GM12875 (cell line): Measurements from ENCODE around the gene DGKH.

Experiments used
- H3K4me3 ChIP-seq: one replicate; pipeline ENCODE4 v1.5.1; 2011; ENCODE audit warnings: low read depth, low read length, control low read depth
- TF ChIP-seq, protein P1 (sequence below): IDR thresholded peaks from 2 replicates; pipeline ENCODE4 v1.5.1; 2011; ENCODE audit warnings: low read depth, mild to moderate bottlenecking, control low read depth, inconsistent platforms, low read length, moderate library complexity, borderline replicate concordance; ENCODE audit not compliant: insufficient read depth

The DGKH gene

DNA sequence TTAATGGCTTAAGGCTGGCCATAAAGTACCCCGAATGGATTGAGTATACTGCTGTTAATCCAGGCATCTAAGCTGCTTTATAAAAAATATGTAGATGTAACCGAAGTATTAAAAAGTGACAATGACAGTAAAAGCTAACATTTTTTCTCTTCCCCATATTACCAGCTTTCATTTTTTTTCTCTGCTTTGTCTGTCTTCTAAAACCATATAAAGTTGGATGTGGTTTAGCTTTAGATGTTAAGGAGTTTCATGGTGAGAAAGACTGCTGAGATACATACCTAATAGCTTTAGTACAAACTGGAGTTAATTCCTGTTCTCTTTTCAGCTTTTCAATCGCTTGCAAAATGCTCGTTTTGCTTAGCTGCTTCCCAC is 224.3 kb downstream of the DGKH start:
- peak overlapping the region; percentile 95 for H3K4me3 ChIP-seq
- TF ChIP-seq, protein P1, sequence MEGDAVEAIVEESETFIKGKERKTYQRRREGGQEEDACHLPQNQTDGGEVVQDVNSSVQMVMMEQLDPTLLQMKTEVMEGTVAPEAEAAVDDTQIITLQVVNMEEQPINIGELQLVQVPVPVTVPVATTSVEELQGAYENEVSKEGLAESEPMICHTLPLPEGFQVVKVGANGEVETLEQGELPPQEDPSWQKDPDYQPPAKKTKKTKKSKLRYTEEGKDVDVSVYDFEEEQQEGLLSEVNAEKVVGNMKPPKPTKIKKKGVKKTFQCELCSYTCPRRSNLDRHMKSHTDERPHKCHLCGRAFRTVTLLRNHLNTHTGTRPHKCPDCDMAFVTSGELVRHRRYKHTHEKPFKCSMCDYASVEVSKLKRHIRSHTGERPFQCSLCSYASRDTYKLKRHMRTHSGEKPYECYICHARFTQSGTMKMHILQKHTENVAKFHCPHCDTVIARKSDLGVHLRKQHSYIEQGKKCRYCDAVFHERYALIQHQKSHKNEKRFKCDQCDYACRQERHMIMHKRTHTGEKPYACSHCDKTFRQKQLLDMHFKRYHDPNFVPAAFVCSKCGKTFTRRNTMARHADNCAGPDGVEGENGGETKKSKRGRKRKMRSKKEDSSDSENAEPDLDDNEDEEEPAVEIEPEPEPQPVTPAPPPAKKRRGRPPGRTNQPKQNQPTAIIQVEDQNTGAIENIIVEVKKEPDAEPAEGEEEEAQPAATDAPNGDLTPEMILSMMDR: no peak

DNA sequence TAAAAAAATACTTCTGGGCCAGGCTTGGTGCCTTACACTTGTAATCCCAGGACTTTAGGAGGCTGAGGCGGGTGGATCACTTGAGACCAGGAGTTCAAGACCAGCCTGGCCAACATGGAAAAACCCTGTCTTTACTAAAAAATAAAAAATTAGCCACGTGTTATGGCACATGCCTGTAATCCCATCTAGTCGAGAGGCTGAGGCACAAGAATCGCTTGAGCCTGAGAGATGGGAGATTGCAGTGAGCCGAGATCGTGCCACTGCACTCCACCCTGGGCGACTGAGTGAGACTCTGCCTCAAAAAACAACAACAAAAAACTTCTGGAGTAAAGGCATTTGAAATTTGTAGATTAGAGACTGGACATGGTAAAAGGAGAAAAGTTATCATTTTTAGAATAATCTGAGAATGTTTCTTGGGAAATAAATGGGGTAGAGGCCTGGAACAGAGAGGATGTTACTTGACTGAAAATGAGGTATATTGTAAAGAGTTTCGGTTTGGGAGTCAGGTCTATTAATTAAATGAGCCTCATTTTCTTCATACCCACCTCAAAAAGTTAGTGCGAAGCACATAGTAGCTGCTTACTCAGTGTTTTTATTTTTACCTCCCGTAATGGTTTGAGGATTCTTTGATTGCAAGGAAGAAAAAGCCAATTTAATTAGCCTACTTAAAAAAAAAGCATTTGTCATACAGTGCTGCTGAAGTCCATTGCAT is 226.1 kb downstream of the DGKH start:
- H3K4me3 ChIP-seq: peak overlapping the region; percentile 51
- TF ChIP-seq, protein P1: no peak

DNA sequence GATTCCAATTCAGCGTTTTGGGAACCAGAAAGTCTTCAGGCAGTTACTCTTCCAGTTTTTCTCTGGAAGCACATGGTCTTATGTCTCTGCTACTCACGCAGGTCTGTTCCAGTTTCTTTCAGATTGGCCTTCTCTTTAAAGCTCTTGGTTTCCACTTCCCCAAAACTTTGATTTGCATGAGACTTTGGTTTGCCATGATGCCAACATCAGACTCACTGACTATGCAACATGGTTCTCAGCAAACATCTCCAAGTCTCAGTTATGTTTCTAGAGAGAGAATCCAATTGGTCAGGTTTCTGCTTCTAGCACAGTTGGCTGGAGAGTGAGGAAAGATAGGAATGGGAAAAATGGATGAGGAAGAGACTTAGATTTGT is 226.6 kb downstream of the DGKH start:
- TF ChIP-seq, protein P1: no peak
- peak overlapping the region; percentile 51 for H3K4me3 ChIP-seq

DNA sequence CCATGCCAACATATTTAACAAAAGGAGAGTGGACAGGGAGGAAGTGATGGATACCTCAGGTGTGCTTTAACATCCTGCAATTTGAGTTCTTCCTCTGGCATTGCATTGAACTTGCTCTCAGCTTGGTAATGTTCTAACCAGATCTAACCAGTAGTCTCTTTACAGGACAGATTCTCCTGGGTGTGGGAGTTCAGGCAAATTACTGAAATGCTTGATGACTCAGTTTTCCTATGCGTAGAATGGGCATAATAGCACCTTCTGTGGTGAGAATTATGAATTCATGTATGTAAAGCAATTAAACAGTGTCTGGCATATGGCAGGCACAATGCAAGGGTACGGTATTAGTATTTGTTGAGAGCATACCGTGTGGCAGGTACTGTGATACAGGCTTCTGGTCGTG is 227.1 kb downstream of the DGKH start:
- H3K4me3 ChIP-seq: peak overlapping the region; percentile 38
- TF ChIP-seq, protein P1: no peak

DNA sequence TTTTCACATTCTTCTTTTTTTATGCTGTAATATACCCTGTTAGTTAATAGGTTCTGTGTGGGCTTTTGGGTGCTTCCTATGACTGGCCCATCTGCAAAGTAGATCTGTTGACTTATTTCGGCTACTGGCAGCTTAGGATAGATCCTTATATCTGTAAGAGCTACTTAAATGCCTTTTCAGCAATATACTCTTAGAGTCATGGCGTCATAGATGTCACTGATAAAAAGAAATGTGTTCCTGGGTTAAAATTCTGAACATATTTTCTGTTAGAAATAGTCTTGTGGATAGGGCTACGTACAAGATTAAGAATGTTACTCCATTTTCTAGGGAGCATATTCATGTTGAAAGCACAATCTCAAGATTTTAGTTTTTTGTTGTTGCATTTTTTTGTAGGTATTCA is 228.2 kb downstream of the DGKH start:
- H3K4me3 ChIP-seq: no peak overlapping the region
- TF ChIP-seq, protein P1: no peak

DNA sequence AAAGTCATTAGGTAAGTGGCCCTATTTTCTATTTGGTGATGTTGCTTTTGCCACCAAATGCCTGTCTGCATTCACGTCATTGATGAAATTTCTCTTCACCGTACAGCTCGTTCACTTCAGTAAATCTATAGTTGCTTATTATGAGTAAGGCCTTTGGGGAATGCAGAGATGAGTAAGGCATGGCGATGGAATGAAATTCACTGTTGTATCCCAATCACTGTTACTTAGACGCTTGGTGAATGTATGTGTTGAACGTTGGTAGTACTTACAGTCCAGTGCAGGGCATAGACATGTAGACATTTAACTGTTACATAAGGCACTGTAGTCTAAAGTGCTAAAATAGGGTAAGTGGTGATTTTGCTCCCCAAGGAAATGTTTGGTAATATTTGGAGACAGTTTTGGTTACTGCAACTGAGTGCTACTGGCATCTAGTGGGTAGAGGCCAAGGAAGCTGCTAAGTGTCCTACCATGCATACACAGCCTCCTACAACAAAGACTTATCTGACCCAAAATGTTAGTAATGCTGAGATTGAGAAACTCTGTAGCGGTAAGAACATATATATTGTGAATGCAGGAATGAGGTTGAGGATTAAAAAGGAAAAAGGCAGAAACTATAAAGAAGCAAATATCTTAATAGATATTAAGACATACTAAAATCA is 229.3 kb downstream of the DGKH start:
- TF ChIP-seq, protein P1: no peak
- H3K4me3 ChIP-seq: no peak overlapping the region

DNA sequence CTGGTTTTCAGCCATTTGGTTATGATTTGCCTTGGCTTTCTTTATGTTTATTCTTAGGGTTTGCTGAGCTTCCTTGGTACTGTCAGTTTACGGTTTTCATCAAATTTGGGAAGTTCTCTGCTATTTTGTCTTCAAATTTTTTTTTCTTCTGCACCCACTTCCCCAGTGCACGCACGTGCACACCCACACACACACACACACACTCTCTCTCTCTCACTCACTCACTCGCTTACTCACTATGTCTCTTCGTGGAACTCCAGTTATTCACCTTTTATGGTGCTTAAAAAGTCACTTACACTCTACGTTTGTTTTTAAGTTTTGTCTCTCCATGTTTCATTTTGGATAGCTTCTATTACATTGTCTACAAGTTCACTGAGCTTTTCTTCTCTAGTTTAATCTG is 230.6 kb downstream of the DGKH start:
- H3K4me3 ChIP-seq: peak overlapping the region; percentile 5
- TF ChIP-seq, protein P1: no peak
